Fibroblast of pulmonary artery (primary cell): ENCODE results near the gene PDE9A.

ENCODE experiments used
- DNase-seq: peaks from one replicate; pipeline ENCODE4 v3.0.0-alpha.2; 2010; ENCODE audit warnings: low read depth
- H3K4me3 ChIP-seq: replicated peaks from 2 replicates; pipeline ENCODE4 v1.5.1; 2011; ENCODE audit warnings: low read depth, mild to moderate bottlenecking, control low read depth, low read length, moderate library complexity
- TF ChIP-seq, protein P1 (sequence below): IDR thresholded peaks from 2 replicates; pipeline ENCODE4 v1.5.1; 2011; ENCODE audit warnings: mild to moderate bottlenecking, control low read depth, low read length, inconsistent platforms; ENCODE audit errors: missing control alignments

The PDE9A gene

DNA sequence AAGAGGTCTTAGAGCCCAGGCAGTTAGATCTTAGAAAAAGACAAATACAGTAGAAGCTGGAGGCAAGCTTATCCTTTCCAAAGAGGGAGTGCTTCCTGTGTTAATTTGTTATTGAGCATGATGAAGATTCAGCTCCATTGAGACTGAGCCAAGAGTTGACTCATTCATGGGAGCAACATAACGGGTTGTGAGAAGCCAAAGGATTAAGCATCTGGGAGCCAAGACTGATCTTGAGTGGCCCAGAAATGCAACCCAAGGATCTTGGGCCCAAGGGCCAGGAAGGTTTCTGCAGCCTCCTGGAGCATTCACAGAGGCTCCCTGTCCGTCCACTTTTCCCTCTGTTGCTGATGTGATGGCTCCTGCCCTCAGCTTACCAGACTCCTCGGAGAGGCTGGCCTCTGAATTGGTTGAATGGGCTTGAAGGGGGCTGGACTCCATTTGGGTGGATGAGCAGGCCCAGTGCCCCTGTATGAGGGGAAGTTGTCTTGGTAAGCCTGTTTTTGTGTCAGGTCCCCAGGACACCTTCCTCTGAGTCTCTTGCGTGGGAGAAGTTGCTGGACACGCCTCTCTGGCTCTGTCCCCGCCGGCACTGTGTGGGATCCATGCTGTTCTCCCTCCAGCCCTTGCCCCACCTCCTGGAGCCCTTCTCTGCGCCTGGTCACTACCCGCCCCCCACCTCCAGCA, 42.4 kb downstream of the PDE9A start:
- peak; percentile 60 for DNase-seq
- TF ChIP-seq, protein P1, sequence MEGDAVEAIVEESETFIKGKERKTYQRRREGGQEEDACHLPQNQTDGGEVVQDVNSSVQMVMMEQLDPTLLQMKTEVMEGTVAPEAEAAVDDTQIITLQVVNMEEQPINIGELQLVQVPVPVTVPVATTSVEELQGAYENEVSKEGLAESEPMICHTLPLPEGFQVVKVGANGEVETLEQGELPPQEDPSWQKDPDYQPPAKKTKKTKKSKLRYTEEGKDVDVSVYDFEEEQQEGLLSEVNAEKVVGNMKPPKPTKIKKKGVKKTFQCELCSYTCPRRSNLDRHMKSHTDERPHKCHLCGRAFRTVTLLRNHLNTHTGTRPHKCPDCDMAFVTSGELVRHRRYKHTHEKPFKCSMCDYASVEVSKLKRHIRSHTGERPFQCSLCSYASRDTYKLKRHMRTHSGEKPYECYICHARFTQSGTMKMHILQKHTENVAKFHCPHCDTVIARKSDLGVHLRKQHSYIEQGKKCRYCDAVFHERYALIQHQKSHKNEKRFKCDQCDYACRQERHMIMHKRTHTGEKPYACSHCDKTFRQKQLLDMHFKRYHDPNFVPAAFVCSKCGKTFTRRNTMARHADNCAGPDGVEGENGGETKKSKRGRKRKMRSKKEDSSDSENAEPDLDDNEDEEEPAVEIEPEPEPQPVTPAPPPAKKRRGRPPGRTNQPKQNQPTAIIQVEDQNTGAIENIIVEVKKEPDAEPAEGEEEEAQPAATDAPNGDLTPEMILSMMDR: no peak

DNA sequence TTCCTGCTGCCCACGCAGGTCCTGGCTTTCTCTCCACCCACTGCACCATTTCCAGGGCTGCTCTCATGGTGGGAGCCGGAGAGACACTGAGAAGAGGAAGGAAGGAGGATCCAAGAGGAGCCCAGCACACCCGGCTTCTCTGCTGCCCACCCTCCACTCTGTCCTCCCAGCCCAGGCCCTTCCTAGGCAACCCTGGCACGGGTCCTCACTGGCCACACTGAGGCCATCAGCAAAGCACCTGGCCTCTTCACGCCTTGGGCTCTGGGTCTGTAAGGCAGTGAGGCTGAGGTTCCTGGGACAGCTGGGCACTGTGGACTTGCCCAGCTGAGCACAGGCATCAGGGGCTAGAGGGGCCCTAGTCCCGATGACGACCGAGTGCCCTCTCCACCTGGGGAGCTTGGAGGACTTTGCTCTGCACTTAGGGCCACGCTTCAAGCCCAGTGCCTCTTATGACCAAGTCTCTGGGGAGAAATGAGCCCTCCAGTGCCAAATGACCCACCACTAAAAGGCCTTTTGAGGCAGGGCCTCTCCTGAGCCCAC, 43.1 kb downstream of the PDE9A start:
- TF ChIP-seq, protein P1: no peak
- H3K4me3 ChIP-seq: no peak overlapping the region

More for the DNA sequence above, 42.4 kb downstream of the PDE9A start:
- H3K4me3 ChIP-seq: no peak overlapping the region

DNA sequence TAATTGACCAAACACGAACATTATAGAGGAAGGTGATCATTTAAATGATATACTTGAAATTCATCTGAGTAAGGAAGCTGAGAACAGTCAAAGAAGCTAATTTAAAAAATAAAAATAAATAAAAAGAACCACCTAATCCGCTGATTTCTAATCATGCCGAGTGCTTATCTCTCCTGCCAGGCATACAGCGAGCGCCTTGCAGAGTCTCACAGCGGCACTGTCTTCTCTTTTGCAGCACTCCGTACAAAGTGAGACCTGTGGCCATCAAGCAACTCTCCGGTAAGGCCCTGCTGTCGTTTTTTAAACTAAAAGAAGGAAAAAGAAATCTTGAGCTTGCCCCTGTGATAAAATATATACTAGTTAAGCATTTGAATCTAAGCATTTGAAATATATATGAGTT, 45.3 kb downstream of the PDE9A start:
- TF ChIP-seq, protein P1: no peak
- DNase-seq: no peak
- H3K4me3 ChIP-seq: no peak overlapping the region

More for the DNA sequence above, 43.1 kb downstream of the PDE9A start:
- DNase-seq: no peak

DNA sequence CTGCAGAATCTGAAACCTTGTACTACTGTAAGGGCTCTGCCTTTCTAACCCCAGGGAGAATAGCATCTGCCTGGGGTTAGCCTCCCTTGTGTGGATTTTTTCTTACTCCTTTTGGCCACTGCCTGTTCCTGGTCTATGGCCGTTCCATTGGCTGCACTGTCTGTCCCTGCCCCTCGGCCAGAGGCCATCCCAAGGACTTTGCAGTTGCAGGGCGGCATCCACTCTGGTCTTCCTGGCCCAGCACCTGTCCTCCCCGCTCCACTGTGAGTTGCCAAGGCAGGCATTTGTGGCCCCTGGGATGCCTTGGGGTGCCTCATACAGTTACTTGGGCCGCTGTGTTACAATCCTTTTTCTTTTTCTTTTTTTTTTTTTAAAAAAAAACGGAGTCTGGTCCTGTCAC, 45.8 kb downstream of the PDE9A start:
- TF ChIP-seq, protein P1: no peak
- no peak overlapping the region for H3K4me3 ChIP-seq
- DNase-seq: no peak

DNA sequence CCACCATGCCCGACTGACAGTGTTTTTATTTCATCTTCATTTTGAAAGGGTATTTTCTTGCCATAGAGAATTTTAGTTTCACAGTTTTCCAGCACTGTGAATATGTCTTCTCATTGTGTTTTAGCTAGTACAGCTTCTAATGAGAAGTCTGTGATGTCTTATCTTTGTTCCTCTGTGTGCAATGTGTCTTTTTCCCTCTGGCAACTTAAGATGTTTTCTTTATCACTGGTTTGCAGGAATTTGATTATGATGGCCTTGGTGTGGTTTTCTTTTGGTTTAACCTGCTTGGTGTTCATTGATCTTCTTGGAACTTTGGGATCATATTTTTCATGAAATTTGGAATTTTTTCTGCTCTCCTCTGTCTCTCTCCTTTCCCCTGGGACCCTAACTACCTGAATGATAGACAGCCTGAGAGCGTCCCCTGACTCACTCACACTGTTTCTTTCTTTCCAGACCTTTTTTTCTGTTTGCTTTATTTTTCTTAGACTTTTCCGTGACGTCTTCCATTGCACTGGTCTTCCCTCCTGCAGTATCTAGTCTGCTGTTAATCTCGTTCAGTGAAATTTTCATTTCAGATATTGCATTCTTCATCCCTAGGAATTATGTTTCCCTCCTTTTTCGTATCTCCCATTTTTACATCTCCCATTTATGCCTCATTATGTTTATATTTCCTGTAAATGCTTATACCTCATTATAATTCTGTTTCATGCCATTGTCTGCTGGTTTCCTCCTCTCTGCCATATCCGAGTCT, 48.5 kb downstream of the PDE9A start:
- TF ChIP-seq, protein P1: no peak
- no peak for DNase-seq
- H3K4me3 ChIP-seq: no peak overlapping the region

DNA sequence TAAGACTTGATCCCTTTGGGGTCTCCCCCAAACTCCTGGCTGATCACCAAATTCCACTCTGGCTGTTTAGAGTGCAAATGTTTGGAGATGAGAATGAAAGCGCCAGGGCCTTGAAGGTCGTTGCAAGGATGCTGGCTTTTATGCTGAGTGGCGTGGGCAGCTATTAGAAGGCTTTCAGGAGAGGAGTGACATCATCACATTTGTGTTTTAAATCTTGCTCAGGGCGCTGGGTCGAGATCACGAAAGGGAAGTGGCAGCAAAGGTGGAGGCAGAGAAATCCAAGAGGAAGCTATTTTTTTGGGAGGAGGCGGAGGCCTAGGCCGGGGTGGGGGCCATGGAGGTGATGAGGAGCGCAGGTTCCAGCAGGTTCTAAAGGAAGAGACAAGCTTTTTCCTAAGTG, 49.3 kb downstream of the PDE9A start:
- no peak overlapping the region for H3K4me3 ChIP-seq
- TF ChIP-seq, protein P1: no peak
- no peak for DNase-seq
